Parathyroid adenoma (tissue), 2 donors: Measurements from ENCODE around the gene ACOT7.

ENCODE experiments used
- H2AFZ ChIP-seq: fragments of 300-600 bp; sonication (generic); one replicate; pipeline ENCODE4 v1.7.0; 2017; ENCODE audit warnings: antibody characterized with exemption, mild to moderate bottlenecking
- H3K27ac ChIP-seq: fragments of 300-600 bp; sonication (generic); one replicate; pipeline ENCODE4 v1.7.0; 2017
- H3K27me3 ChIP-seq: fragments of 300-600 bp; sonication (generic); one replicate; pipeline ENCODE4 v1.7.0; 2017; ENCODE audit warnings: low read length; ENCODE audit not compliant: control insufficient read depth, insufficient read depth
- H3K36me3 ChIP-seq: fragments of 300-600 bp; sonication (generic); one replicate; pipeline ENCODE4 v1.7.0; 2017; ENCODE audit warnings: low read length; ENCODE audit not compliant: control insufficient read depth, insufficient read depth
- H3K4me1 ChIP-seq: fragments of 300-600 bp; sonication (generic); one replicate; pipeline ENCODE4 v1.7.0; 2017; ENCODE audit warnings: control low read depth
- H3K4me2 ChIP-seq: fragments of 300-600 bp; sonication (generic); one replicate; pipeline ENCODE4 v1.7.0; 2017; ENCODE audit warnings: low read length
- H3K4me3 ChIP-seq: fragments of 300-600 bp; sonication (generic); one replicate; pipeline ENCODE4 v1.7.0; 2017; ENCODE audit warnings: low read depth, low read length
- H3K79me2 ChIP-seq: fragments of 300-600 bp; sonication (generic); one replicate; pipeline ENCODE4 v1.7.0; 2017; ENCODE audit warnings: control low read depth
- H3K9ac ChIP-seq: fragments of 300-600 bp; sonication (generic); one replicate; pipeline ENCODE4 v1.7.0; 2017; ENCODE audit warnings: mild to moderate bottlenecking
- H3K9me3 ChIP-seq: fragments of 300-600 bp; sonication (generic); one replicate; pipeline ENCODE4 v1.7.0; 2017; ENCODE audit warnings: low read length; ENCODE audit not compliant: control insufficient read depth
- CTCF ChIP-seq: fragments of 300-600 bp; sonication (generic); IDR thresholded peaks from one replicate; pipeline ENCODE4 v1.7.0; 2017; ENCODE audit warnings: antibody characterized with exemption, mild to moderate bottlenecking
- donor health status: primary hyperparathyroidism.

Gene ACOT7

GRCh38 chr1:6270401-6270800 is 123.2 kb downstream of the ACOT7 start:
- TF ChIP-seq CTCF, result no peak
- Histone ChIP-seq H3K4me2 (no peak overlapping the region), H3K36me3 (no peaks in the 10 kb centered on the region), H3K9ac (no peak overlapping the region), H3K27me3 (no peaks in the 10 kb centered on the region), H3K9me3 (no peaks in the 10 kb centered on the region), H3K79me2 (no peaks in the 10 kb centered on the region), H3K4me1 (no peaks in the 10 kb centered on the region), H2AFZ (no peak overlapping the region), H3K4me3 (no peak overlapping the region), H3K27ac (no peak overlapping the region)

DNA sequence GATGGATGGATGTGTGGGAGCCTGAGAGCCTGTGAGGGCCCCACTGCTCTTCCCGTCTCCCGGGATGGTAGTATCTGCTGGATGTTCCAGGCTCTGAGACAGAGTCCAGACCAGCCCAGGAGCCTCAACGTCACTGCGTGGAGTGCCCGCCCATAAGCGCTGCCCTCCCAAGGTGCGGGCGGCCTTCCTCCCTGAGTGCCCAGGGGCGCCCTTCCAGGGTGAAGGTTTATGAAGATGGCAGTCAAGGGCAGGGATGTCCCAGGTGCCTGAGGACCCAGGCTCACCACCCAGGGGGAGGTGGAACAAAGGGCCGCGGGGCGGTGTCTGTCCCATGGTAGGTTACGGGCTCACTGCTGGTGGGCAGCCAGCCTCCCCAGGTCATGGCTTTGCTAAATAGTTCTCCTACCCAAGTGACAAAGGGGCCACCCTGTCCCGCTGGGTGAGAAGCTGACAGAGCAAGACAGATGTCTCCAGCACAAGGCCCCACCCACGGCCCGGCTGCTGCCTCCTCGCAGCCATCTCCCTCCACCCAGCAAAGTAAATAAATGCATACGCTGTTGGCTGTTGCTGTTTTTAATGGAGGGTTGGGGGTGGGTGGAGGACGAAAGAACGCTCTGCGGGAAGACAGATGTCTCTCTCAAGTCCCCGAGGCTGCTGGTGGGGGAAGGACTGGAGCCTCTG is 123.7 kb downstream of the ACOT7 start:
- H3K79me2 ChIP-seq, result no peaks in the 10 kb centered on the region
- H3K4me3 ChIP-seq, result no peak overlapping the region
- no peaks in the 10 kb centered on the region for H3K4me1 ChIP-seq
- H3K9ac ChIP-seq, result no peak overlapping the region
- H3K36me3 ChIP-seq, result no peaks in the 10 kb centered on the region
- H2AFZ ChIP-seq, result no peak overlapping the region
- H3K27me3 ChIP-seq, result no peaks in the 10 kb centered on the region
- no peak overlapping the region for H3K4me2 ChIP-seq
- H3K9me3 ChIP-seq, result no peaks in the 10 kb centered on the region
- H3K27ac ChIP-seq, result no peak overlapping the region
- no peak for TF ChIP-seq CTCF

DNA sequence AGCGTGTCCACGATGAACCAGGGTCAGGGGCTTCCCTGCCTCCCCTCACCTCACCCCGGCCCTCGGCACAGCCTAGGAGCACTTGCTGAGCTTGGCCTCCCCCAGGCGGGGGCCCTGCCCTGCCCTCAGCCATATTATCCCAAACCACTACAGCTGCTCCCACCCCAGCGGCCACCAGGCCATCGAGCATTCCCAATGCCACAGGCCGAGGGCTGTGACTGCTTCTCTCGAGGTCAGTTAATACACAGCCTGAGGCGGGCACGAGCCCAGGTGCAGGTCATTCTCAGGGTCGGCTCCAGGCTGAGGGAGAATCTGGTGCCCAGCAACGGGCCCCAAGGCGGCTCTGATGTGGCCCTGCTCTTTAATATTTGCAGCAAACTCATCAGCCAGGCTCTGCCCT is 124.3 kb downstream of the ACOT7 start:
- no peaks in the 10 kb centered on the region for H3K9me3 ChIP-seq
- H3K36me3 ChIP-seq, result no peaks in the 10 kb centered on the region
- H3K4me2 ChIP-seq, result no peak overlapping the region
- H3K79me2 ChIP-seq, result no peaks in the 10 kb centered on the region
- no peaks in the 10 kb centered on the region for H3K4me1 ChIP-seq
- no peak overlapping the region for H3K9ac ChIP-seq
- no peaks in the 10 kb centered on the region for H3K27me3 ChIP-seq
- no peak overlapping the region for H3K4me3 ChIP-seq
- no peak overlapping the region for H3K27ac ChIP-seq
- no peak overlapping the region for H2AFZ ChIP-seq
- TF ChIP-seq CTCF, result no peak

DNA sequence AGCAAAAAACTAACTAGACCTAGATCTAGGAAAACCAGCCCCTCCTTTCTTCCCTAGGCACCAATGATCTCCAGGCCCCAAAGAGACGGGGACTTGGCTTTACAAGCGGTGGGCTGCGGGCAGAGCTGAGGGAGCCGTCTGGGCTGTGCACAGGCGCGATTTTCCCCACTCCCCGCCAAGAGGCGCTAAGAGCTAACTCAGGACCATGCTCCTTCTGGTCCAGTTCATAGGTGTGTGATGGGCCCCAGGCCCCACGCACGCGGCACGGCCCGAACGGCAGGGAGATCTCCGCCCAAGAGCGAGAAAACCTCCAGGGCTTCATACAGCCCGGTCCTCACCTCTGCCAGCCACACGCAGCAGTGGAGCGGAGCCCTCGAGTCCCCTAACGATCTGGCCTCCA is 125.2 kb downstream of the ACOT7 start:
- Histone ChIP-seq H3K9me3 (no peaks in the 10 kb centered on the region), H3K36me3 (no peaks in the 10 kb centered on the region), H3K4me2 (no peak overlapping the region), H3K27me3 (no peaks in the 10 kb centered on the region), H3K27ac (no peak overlapping the region), H3K79me2 (no peaks in the 10 kb centered on the region), H3K9ac (no peak overlapping the region), H3K4me1 (no peaks in the 10 kb centered on the region), H3K4me3 (no peak overlapping the region), H2AFZ (no peak overlapping the region)
- TF ChIP-seq CTCF, result no peak

- no peaks in the 10 kb centered on the region for H3K79me2 ChIP-seq
- no peaks in the 10 kb centered on the region for H3K36me3 ChIP-seq
- H3K9ac ChIP-seq, result no peak overlapping the region
- no peak overlapping the region for H2AFZ ChIP-seq
- H3K27ac ChIP-seq, result no peak overlapping the region
- no peak overlapping the region for H3K4me3 ChIP-seq
- TF ChIP-seq CTCF, result no peak
- no peaks in the 10 kb centered on the region for H3K4me1 ChIP-seq
- H3K9me3 ChIP-seq, result no peaks in the 10 kb centered on the region
- H3K4me2 ChIP-seq, result no peak overlapping the region
- H3K27me3 ChIP-seq, result no peaks in the 10 kb centered on the region
Measured at GRCh38 chr1:6267686-6268322, 125.8 kb downstream of the ACOT7 start.
